GM19468 (cell line): Measurements from ENCODE around the gene PRPF4.
"Not testable (repeated sequence)": the region's sequence is repeated elsewhere in the genome, so short reads cannot be mapped to it uniquely, and the experiment has no call there.

ENCODE experiments used
- ATAC-seq: cut with Tn5 transposase; IDR thresholded peaks from one replicate; pipeline ENCODE4 v1.9.1; 2021; ENCODE audit warnings: mild to moderate bottlenecking, moderate library complexity, moderate number of reproducible peaks; ENCODE audit not compliant: unreplicated experiment; ENCODE audit errors: extremely low read depth

PRPF4 gene

GRCh38 chr9:113275157-113276131 is at the start of gene PRPF4, which contains the start of gene CDC26:
PRPF4 (plus strand) TSS chr9:113275658; CDS start chr9:113275744, 86 bp downstream.
CDC26 (minus strand) TSS chr9:113275572; CDS start chr9:113272507, 3,065 bp downstream.
- ATAC-seq, result peak; percentile 98

DNA sequence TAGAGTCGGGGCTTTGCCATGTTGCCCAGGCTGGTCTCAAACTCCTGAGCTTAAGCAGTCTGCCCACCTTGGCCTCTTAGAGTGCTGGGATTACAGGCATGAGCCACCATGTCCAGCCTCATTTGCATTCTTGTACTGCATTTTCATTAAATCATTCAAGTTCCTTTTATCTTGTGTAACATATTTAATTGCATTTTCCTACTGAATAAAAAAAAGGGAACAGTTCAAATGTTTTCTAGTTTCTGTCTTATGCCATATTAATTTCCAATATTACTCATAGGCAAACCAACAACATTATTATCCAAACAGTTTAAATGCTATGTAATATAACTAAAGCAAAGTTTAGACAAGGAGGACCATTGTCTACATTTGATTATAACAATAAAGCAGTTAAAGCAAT is 48.0 kb upstream of the PRPF4 start:
- no peak for ATAC-seq

GRCh38 chr9:113228130-113228665 is 47.3 kb upstream of the PRPF4 start:
- no peak for ATAC-seq

- no peak for ATAC-seq
Observed at GRCh38 chr9:113231701-113232100, 43.8 kb upstream of the PRPF4 start.

DNA sequence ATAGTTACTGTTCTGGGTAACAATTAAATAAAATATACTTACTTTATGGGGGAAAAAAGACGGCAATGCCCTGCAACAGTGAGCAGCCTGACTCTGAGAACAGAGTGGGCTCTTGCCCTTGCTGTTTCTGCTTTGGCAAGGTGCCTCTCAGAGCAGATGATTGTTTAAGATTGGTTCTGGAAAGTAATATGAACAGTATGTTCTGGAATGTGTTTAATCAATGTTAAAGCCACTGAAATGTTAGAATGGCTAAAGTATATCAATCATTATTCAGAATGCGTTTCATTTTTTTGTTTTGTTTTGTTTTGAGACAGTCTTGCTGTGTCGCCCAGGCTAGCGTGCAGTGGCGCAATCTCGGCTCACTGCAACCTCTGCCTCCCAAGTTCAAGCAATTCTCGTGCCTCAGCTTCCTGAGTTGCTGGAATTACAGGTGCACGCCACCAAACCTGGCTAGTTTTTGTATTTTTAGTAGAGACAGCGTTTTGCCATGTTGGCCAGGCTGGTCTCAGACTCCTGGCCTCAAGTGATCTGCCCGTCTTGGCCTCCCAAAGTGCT is 39.7 kb upstream of the PRPF4 start:
- ATAC-seq, result not testable (repeated sequence)

GRCh38 chr9:113237026-113237425 is 38.4 kb upstream of the PRPF4 start:
- ATAC-seq, result no peak

DNA sequence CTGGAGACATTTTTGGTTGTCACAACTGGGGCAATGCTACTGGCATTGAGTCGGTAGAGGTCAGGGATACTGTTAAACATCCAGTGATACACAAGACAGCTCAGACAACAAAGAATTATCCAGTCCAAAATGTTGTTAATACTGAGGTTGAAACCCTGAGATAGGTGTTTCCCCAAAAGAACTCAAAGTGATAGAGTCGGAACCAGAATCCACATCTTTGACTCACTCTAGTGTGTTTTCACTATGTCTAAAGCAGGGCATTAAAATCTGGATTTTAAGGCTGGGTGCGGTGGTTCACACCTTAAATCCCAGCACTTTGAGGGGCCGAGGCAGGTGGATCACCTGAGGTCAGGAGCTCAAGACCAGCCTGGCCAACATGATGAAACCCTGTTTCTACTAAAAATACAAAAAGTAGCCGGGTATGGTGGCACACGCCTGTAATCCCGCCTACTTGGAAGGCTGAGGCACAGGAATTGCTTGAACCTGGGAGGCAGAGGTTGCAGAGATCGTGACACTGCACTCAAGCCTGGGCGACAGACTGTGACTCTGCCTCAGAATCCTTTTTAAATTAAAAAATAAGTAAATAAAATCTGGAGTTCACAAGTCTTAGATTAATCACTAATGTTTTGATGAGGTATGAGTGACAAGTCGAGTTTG is 37.1 kb upstream of the PRPF4 start:
- ATAC-seq, result no peak

DNA sequence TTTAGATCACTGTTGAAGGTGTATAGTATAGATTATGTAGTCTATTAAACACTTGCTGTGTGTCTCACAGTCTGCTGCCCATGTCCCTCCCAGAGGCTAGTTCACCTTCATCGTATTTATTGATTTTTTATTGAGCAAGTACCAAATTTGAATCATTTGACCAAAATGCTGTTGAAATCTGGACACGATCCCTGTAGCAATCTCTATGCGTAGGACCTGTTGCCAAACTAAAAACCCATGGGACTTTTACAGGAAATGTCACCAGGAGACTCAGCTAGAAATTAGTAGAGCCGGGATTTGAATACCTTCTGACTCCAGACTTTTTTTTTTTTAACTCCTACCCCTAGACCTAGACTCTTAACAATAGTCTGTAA is 36.6 kb upstream of the PRPF4 start:
- no peak for ATAC-seq

GRCh38 chr9:113241161-113241560 is 34.3 kb upstream of the PRPF4 start:
- ATAC-seq, result no peak

DNA sequence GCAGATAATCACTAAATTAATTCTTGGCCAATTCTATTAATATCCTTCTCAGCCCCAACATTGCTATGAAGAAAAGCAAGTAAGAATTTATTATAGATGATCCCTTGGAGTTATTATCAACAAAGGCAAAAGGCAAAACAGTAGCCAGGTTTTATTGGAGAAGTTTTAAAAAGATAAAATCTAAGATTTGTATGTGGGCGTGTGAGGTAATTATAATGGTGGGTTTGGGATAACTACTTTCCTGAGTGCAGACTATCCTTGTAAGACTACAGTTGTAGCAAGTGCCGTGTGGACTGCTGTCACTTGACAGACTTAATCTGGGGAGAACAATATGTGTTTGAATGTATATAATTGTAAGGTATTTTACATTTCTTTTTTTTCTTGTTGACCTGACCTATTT is 30.9 kb upstream of the PRPF4 start:
- no peak for ATAC-seq

DNA sequence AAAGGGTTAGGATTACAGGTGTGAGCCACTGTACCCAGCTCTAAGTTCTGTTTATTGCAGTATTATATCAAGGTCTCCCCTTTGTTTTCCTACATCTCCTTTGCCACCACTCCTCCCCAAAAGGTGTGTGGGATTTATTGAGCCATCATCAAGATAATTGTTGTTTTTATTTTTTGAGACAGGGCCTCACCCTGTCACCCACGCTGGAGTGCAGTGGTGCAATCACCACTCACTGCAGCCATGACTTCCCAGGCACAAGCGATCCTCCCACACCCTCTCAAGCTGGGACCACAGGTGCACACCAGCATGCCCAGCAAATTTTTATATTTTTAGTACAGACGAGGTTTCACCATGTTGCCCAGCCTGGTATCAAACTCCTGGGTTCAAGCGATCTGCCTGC is 29.6 kb upstream of the PRPF4 start:
- no peak for ATAC-seq

DNA sequence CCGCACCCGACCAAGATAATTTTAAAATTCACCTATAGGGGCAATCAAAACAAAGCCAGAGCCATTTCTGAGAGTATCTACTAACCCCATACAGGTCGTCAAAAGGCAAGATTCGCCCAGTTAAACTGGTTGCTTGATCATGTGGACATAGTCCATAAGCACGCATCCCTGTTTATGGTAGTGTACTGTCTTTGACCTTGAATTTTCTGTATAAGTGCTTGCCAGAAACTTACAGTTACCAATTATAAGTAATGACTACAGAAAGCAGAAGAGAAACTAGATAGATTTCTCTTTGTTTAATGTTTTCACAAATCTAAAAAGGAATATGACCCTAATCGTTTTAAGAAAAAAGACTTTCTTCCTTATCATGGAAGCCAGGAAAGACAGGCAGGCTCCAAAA is 28.5 kb upstream of the PRPF4 start:
- ATAC-seq, result no peak

GRCh38 chr9:113247640-113248039 is 27.8 kb upstream of the PRPF4 start:
- no peak for ATAC-seq

DNA sequence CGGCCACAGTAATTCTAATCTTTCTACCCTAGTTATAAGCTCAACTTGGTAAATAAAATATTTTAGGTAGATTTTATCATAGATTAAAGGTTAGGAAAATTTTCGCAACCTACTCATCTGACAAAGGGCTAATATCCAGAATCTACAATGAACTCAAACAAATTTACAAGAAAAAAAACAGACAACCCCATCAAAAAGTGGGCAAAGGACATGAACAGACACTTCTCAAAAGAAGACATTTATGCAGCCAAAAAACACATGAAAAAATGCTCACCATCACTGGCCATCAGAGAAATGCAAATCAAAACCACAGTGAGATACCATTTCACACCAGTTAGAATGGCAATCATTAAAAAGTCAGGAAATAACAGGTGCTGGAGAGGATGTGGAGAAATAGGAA is 25.8 kb upstream of the PRPF4 start:
- not testable (repeated sequence) for ATAC-seq

DNA sequence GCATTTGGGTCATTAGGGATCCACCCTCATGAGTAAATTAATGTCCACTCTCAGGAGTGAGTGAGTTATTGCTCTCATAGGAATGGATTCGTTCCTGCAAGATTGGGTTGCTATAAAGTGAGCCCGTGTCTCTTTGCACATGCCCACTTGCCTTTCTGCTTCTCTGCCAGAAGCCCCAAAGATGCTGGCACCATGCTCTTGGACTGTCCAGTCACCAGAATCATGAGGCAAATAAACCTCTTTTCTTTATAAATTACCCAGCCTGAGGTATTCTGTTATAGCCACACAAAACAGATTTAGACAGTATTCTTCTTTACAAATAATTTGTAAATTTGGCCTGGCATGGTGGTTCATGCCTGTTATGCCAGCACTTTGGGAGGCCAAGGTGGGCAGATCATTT is 24.7 kb upstream of the PRPF4 start:
- ATAC-seq, result no peak

DNA sequence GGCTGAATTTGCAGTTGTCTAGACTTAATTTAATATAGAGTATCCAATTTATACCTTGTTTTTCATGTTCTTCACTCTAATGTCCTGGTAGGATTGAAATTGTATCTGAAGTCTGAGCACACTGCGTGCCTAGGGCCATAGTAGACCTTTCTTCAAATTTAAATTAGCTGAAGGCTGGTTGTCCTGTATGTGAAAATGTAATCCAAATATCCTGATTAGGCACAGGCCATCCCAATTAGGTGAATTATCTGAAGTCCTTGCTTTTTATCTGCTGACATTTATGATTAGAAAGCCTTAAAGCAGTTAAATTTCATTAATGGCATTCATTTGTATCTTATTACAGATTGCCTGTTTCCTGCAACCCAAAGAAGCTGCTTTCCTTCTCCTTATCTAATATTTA is 20.5 kb upstream of the PRPF4 start:
- ATAC-seq, result no peak

- ATAC-seq, result no peak
Observed at GRCh38 chr9:113255438-113255837, 20.0 kb upstream of the PRPF4 start.

DNA sequence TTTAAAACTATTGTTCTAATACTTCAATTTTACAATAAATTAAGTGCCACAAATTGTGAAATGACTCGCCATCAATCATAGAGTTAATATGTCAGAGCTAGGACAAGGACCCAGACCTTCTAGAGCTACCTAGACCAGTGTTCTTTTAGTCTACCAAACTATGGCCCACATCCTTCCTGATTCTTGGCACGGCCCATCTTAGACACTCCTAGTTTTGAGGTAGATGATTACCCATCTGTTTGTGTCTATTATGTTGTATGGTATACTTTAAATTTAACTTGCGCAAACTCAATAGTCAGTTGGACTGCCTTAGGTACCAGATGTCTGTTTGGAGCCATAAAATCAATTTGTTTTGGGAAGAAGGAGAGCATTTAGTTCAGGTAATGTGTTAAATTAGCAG is 17.6 kb upstream of the PRPF4 start:
- ATAC-seq, result no peak

DNA sequence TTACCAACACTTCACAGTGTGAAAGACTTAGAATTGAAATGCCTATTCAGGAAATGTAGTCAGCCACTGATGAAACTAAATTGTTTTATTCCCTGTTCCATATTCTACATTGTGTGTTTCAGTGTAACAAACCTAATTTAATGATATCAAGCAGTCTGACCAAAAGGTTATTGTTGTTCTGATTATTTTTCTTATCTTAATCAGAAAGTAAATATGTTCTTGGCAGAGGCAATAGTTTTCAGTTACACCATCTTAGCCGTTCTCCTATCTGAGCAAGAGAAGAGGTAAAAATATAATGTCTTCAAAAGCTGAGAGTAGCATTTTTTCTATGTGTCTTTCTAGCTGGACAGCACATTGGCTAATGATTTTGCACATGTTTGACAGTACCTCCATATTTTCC is 17.2 kb upstream of the PRPF4 start:
- no peak for ATAC-seq

GRCh38 chr9:113261917-113262671 is 13.4 kb upstream of the PRPF4 start:
- no peak for ATAC-seq
